GM18951 (cell line): ENCODE results near the gene TBC1D17.
"Not testable (repeated sequence)": the region's sequence is repeated elsewhere in the genome, so short reads cannot be mapped to it uniquely, and the experiment has no call there.

ENCODE experiments used
- POLR2A ChIP-seq: IDR thresholded peaks from 4 replicates; pipeline ENCODE4 v1.6.1; 2011; ENCODE audit warnings: mild to moderate bottlenecking; ENCODE audit not compliant: insufficient read length, insufficient read depth; ENCODE audit errors: extremely low read depth
- in situ Hi-C: fragments of 300-500 bp; cut with MboI; formaldehyde crosslinking; loops from one replicate; pipeline ENCODE4 v1.12.0; 2022; ENCODE audit warnings: low sequenced_read_pairs, mixed read lengths, inconsistent platforms; ENCODE audit not compliant: unreplicated experiment

The TBC1D17 gene

DNA sequence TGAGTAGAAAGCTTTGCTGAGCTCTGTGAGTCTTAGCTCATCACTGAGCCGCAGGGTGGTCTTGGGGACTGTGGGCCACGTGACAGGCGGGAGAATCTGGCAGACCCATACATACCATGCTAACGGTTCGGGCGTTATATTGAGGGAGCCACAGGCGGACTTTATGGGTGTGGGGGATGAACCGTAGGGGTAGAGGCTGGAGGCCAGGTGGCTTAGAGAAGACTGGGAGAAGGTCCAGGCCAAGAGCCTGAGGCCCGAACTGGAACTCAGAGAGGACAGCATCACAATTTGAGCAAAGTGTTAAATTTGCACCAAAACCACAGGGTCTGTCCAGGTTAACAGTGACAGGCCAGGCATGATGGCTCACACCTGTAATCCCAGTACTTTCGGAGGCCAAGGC, 36.2 kb downstream of the TBC1D17 start:
- in situ Hi-C loops, result no loop called here

DNA sequence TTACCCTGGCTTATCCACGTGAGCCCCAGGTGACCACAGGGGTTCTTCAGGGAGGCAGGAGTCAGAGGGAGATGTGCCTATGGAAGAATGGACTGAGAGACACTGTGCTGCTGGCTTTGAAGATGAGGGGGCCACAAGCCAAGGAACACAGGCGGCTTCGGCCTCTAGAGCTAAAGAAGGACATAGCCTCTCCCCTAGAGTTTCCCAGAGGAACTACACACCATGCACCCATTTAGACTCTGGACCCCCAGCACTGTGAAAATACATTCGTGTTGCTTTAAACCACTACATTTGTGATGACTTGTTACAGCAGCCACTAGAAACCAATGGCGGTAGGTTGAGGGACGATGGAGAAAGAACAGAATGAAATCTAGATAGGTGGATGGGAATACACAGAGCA, 37.8 kb downstream of the TBC1D17 start:
- no peak for TF ChIP-seq POLR2A

More for the DNA sequence above, 36.2 kb downstream of the TBC1D17 start:
- no peak for TF ChIP-seq POLR2A

DNA sequence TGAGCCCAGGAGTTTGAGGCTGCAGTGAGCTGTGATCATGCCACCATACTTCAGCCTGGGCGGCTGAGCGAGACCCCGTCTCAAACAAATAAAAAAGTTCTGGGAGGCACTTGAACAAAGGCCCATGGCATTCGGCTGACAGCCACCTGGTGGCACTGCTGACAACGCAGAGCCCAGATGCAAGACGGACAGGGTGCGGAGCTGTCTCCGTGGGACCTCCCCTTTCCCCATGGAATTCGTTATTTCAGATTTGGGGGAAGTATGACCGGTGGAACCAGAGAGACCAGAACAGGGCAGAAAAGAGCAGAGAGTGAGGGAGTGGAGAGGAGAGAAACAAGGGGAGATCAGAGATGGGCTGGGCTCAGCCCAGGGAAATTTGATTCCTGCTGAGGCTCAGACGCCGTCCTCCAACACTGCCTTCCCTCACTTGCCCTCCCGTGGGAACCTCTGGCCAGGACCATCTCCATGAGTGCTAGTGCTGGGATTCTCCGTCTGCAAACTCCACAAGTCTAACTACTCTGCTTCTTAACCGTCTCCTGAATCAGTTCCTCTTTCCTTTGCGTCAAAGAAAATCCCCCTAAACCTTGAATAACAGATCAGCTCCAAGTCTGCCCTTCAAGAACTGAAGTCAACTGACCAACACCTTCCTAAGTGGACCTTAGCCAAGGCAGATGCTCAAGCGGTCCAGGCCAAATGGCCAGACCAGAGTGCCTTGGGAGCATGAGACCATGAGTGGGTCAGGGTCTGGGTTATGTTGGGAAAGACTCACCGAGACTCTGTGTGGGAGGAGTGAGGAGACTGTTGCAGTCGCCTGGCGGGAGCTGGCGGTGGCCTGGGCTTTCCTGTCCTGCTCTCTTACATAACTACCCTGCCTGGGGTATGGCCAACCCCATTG, 39.6 kb downstream of the TBC1D17 start:
- TF ChIP-seq POLR2A, result no peak
- in situ Hi-C loops, result no loop called here

More for the DNA sequence above, 37.8 kb downstream of the TBC1D17 start:
- in situ Hi-C loops, result no loop called here

GRCh38 chr19:49918089-49918488, 40.6 kb downstream of the TBC1D17 start:
- TF ChIP-seq POLR2A, result no peak
- in situ Hi-C loops, result no loop called here

- no peak for TF ChIP-seq POLR2A
- in situ Hi-C loops, result no loop called here
Measured at GRCh38 chr19:49920624-49921363, 43.3 kb downstream of the TBC1D17 start.

- in situ Hi-C loops, result no loop called here
- no peak for TF ChIP-seq POLR2A
Measured at GRCh38 chr19:49921871-49922795, 44.6 kb downstream of the TBC1D17 start.

DNA sequence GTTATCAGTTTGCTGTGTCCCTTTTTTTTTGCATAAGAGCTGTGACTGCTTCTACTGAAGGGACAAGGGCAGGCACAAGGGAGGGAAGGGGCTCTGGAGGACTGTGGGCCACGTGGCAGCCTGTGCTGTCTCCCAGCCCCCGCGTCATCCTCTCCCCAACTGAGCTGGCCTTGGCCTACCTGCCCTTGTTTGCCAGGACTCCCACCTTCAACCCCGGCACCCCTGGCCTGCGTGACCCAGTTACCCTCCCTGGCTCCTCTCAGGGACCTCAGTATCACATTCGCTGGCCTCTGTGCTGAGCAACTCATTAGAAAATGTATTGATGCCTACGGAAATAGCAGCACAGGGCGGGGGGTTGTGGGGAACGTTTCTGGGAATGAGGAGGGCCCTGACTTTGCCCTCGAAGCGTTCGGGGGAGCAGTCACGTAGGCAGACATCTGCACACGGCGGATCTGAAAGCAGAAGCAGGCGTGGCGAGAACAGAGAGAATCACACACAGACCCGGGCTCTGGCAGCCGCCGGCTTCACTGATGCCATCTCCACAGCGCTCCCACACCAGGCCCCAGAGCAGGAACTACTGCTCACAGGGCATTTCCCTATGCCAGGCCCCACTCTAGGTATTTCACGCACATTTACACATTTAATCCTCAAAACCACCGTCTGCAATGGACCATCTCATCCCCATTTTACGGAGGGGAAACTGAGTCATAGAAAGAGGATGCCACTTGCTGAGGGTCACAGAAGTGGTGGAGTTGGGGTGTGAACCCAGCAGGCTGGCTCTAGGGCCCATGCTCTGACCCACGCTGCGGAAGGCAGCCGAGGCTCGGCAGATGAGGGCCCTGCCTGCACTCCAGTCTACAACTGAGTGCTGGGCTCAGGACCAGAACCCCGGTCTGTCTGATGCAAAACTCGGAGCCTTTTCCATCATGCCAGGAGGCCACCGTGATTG, 45.8 kb downstream of the TBC1D17 start:
- no peak for TF ChIP-seq POLR2A
- in situ Hi-C loops, result no loop called here

DNA sequence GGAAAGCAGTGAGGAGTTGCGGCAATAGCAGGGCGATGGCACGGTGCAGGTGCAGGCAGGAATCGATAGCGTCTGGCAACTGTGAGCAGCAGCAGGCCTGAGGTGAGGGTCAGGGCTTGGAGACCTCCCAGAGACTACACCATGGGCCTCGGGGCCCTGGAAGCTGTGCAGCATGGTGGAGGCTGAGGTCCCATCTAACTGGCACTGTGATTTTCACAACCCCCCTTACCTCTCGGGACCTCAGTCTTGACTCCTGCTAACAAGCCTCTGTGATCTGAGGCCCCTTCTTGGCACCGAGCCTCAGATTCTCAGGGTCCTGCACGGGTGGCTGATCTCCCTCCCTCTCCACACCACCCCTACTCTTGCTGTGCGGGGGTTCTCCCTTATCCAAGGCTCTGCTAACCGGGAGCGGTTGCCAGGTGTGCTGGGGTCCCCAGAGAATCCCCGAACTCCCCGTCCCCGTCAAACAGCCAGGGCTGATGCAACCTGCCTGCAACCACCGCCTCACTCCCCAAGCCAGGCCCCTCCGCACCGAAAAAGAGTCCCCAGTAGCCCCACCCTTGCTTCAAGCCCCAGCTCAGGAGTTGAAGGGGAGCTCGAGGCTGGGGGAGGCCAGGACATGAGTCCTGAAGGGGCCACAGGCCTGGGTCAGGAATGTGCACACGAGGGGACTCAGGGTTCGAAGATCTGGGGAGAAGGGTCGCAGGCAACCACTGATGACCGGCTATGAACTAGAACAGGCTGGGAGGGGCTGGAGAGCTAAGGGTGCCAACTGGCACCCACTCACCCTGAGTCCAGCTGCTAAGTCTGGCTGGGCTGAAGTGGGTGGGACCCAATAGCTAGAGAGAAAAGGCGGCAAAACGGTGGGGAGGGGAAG, 46.7 kb downstream of the TBC1D17 start:
- TF ChIP-seq POLR2A, result no peak
- in situ Hi-C loops, result no loop called here

- in situ Hi-C loops, result not testable (repeated sequence)
Measured at GRCh38 chr19:49924881-49925210, 47.3 kb downstream of the TBC1D17 start.

DNA sequence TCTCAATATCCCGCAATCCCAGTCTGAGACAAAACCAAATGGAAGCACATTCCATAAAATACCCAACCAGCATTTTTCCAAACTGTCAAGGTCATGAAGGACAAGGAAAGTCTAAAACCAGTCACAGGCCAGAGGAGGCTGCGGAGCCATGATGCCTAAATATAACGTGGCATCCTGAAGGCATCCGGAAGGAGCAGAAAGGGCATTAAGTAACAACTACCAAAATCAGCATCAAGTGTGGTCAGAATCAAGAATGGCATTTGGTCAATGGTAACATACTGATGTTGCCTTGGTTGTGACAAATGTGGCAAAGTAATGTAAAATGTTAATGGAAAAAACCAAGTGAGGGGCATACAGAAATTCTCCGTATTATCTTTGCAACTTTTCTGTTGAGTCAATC, 48.0 kb downstream of the TBC1D17 start:
- in situ Hi-C loops, result no loop called here

GRCh38 chr19:49926515-49926914, 49.0 kb downstream of the TBC1D17 start:
- no peak for TF ChIP-seq POLR2A
- in situ Hi-C loops, result no loop called here

More for the DNA sequence above, 48.0 kb downstream of the TBC1D17 start:
- TF ChIP-seq POLR2A, result no peak
